Caco-2 (cell line): ENCODE data around the gene IQSEC3. TPM values are rescaled to one million over a fixed set of nuclear protein-coding genes. Genes with fewer than 3 reads are reported as not detected.
A peak's percentile ranks its signal among the peaks of the same experiment; 100 is the strongest.

Source experiments
- BruUV-seq: library from RNA; stranded (reverse); fragments of 400-500 nt; replicated peaks from 2 replicates; lab custom pipeline; 2021; lab: Mats Ljungman, UMichigan
- CTCF ChIA-PET: fragments of 300-600 bp; sonication (Branson Sonifier 250); formaldehyde crosslinking; loops from one replicate; lab custom pipeline; 2022; ENCODE audit warnings: antibody characterized with exemption; lab: Charles Lee
- POLR2A ChIA-PET: fragments of 300-600 bp; sonication (Branson Sonifier 250); formaldehyde crosslinking; loops from one replicate; lab custom pipeline; 2022; ENCODE audit warnings: antibody characterized with exemption; lab: Charles Lee
- DNase-seq, 2 experiments: peaks; one replicate each; pipeline versions ENCODE4 v3.0.0 to v3.0.0-alpha.2; 2020 to 2022
- H3K27me3 ChIP-seq: replicated peaks from 2 replicates; pipeline ENCODE4 v1.6.0; 2011; ENCODE audit warnings: low read length; ENCODE audit not compliant: control insufficient read depth, insufficient read depth
- H3K36me3 ChIP-seq: 2 replicates; pipeline ENCODE4 v1.5.1; 2011; ENCODE audit warnings: low read length; ENCODE audit not compliant: control insufficient read depth, insufficient read depth
- H3K4me1 ChIP-seq: fragments of 250-450 bp; sonication (Bioruptor Pico); 2 replicates; pipeline ENCODE4 v1.5.1; 2020; ENCODE audit warnings: mild to moderate bottlenecking
- H3K4me3 ChIP-seq: 2 replicates; pipeline ENCODE4 v1.5.1; 2011; ENCODE audit warnings: low read depth, mild to moderate bottlenecking, control low read depth, low read length
- H3K9me3 ChIP-seq: fragments of 250-450 bp; sonication (Bioruptor Pico); 2 replicates; pipeline ENCODE4 v1.5.1; 2020; ENCODE audit warnings: mild to moderate bottlenecking, moderate library complexity
- H3K27ac Mint-ChIP-seq: one replicate; pipeline ENCODE4 v1.8.0; 2022; ENCODE audit warnings: mixed read lengths; ENCODE audit not compliant: unreplicated experiment
- H3K27me3 Mint-ChIP-seq: one replicate; pipeline ENCODE4 v1.8.0; 2022; ENCODE audit warnings: mixed read lengths; ENCODE audit not compliant: insufficient read depth, unreplicated experiment
- H3K36me3 Mint-ChIP-seq: one replicate; pipeline ENCODE4 v1.8.0; 2022; ENCODE audit warnings: mild to moderate bottlenecking, mixed read lengths; ENCODE audit not compliant: insufficient read depth, unreplicated experiment
- H3K4me1 Mint-ChIP-seq: one replicate; pipeline ENCODE4 v1.8.0; 2022; ENCODE audit warnings: low read depth, mixed read lengths; ENCODE audit not compliant: unreplicated experiment
- H3K4me3 Mint-ChIP-seq: one replicate; pipeline ENCODE4 v1.8.0; 2022; ENCODE audit warnings: mild to moderate bottlenecking, moderate library complexity, mixed read lengths; ENCODE audit not compliant: unreplicated experiment
- H3K9me3 Mint-ChIP-seq: one replicate; pipeline ENCODE4 v1.8.0; 2022; ENCODE audit warnings: mixed read lengths; ENCODE audit not compliant: unreplicated experiment
- CTCF ChIP-seq, 2 experiments: fragments of 200-600 bp in 1 of 2; IDR thresholded peaks; 1 replicate in 1 of 2; 2 replicates in 1 of 2; pipeline versions ENCODE4 v1.5.1 to v1.8.0; 2011 to 2022; ENCODE audit warnings: antibody characterized with exemption in 1 of 2, control low read depth in 1 of 2, inconsistent platforms in 1 of 2, low read depth in 1 of 2, low read length in 1 of 2, mild to moderate bottlenecking in 1 of 2, moderate library complexity in 1 of 2; ENCODE audit not compliant: insufficient read depth in 1 of 2, severe bottlenecking in 1 of 2, unreplicated experiment in 1 of 2
- intact Hi-C: fragments of 100-400 bp; cut with micrococcal nuclease; formaldehyde crosslinking; loops from one replicate; pipeline ENCODE4 v1.10.0; 2022; ENCODE audit not compliant: unreplicated experiment
- total RNA-seq: library from RNA; stranded (reverse); gene quantifications from 2 replicates; pipeline ENCODE4 v1.2.3, GENCODE V29; 2022

The IQSEC3 gene
- total RNA-seq, 1 experiment from 2014 or later: 0.59 TPM

GRCh38 chr12:175759-176158 lies 109.2 kb downstream of the IQSEC3 start:
- no peaks in the 10 kb centered on the region for H3K27me3 ChIP-seq
- peak in 1 of 2 experiments; percentile 14 for TF ChIP-seq CTCF (IDR thresholded peaks at IDR 0.05; ENCODE audit: insufficient read depth in 1 of 2, low read depth in 1 of 2, low read length in 1 of 2, severe bottlenecking in 1 of 2, unreplicated experiment in 1 of 2)
- no peaks in the 10 kb centered on the region for H3K9me3 ChIP-seq
- no peak overlapping the region for H3K4me3 ChIP-seq
- Mint-ChIP-seq H3K9me3 (no peaks in the 10 kb centered on the region), H3K4me3 (no peak overlapping the region), H3K4me1 (peaks cover 14% of the 10 kb centered on the region), H3K27ac (no peak overlapping the region), H3K36me3 (no peaks in the 10 kb centered on the region), H3K27me3 (no peaks in the 10 kb centered on the region)
- ChIA-PET CTCF (interaction anchor here (0.5 kb wide), 1 partner anchor 39 kb away, joined by 3 read pairs; no protein-coding TSS in a partner anchor), POLR2A (no interaction called here)
- peaks cover 12% of the 10 kb centered on the region for H3K4me1 ChIP-seq
- intact Hi-C loops: no loop called here
- no peaks in the 10 kb centered on the region for H3K36me3 ChIP-seq
- no TSS peak for BruUV-seq
- DNase-seq: no peak

- no TSS peak for BruUV-seq
- ChIA-PET POLR2A (no interaction called here), CTCF (no interaction called here)
- H3K4me3 Mint-ChIP-seq: no peak overlapping the region
- H3K4me1 Mint-ChIP-seq: peaks cover 14% of the 10 kb centered on the region
- peak; percentile 50 to 80 for DNase-seq
- peak overlapping the region; percentile 18 for H3K27ac Mint-ChIP-seq
- H3K36me3 Mint-ChIP-seq: no peaks in the 10 kb centered on the region
- intact Hi-C loops: no loop called here
- Histone ChIP-seq H3K9me3 (no peaks in the 10 kb centered on the region), H3K27me3 (no peaks in the 10 kb centered on the region), H3K4me3 (no peak overlapping the region), H3K4me1 (peaks cover 12% of the 10 kb centered on the region), H3K36me3 (no peaks in the 10 kb centered on the region)
- H3K27me3 Mint-ChIP-seq: no peaks in the 10 kb centered on the region
- no peaks in the 10 kb centered on the region for H3K9me3 Mint-ChIP-seq
- TF ChIP-seq CTCF (IDR thresholded peaks at IDR 0.05; ENCODE audit: insufficient read depth in 1 of 2, low read depth in 1 of 2, low read length in 1 of 2, severe bottlenecking in 1 of 2, unreplicated experiment in 1 of 2): peak in 1 of 2 experiments; percentile 5
Observed at GRCh38 chr12:176321-177181, 110.0 kb downstream of the IQSEC3 start.

DNA sequence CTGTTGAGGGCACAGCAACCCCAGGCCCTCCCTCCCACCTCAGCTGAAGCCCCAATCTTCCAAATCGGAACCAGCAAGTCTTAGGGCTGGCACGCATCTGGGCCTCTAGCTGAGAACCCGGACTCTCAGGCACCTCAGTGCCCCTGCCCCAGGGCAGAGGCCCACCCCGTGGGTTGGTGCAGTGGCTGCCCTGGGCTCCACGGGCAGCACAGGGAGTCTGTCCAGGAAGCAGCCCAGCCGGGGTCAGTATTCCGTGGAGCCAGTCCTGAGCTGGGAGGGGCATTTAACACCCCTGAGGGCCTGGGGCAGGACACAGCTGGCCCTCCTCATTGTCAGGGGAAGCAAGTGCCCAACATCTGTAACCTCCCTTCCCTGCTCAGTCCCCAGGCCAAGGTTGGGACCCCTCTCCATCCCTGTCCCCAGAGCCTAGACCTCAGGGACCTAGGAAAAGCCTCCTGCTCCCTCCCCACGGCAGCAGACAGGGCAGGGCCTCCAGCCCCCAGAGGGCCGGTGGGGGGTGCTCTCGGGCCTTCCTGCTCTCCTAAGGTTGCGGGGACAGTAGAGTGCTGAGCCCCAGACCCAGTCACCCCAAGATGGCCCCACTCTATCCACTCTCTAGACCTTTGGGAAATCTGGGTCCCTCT lies 110.9 kb downstream of the IQSEC3 start:
- no peaks in the 10 kb centered on the region for H3K27me3 Mint-ChIP-seq
- intact Hi-C loops: no loop called here
- no peaks in the 10 kb centered on the region for H3K36me3 Mint-ChIP-seq
- no peaks in the 10 kb centered on the region for H3K9me3 Mint-ChIP-seq
- Histone ChIP-seq H3K9me3 (no peaks in the 10 kb centered on the region), H3K27me3 (no peaks in the 10 kb centered on the region), H3K36me3 (no peaks in the 10 kb centered on the region), H3K4me1 (peaks cover 12% of the 10 kb centered on the region), H3K4me3 (no peak overlapping the region)
- TF ChIP-seq CTCF (IDR thresholded peaks at IDR 0.05; ENCODE audit: insufficient read depth in 1 of 2, low read depth in 1 of 2, low read length in 1 of 2, severe bottlenecking in 1 of 2, unreplicated experiment in 1 of 2): no peak
- POLR2A ChIA-PET: no interaction called here
- CTCF ChIA-PET: no interaction called here
- H3K4me3 Mint-ChIP-seq: no peak overlapping the region
- DNase-seq: no peak
- no TSS peak for BruUV-seq
- H3K4me1 Mint-ChIP-seq: peaks cover 11% of the 10 kb centered on the region
- peak overlapping the region; percentile 18 for H3K27ac Mint-ChIP-seq
